Right lung (tissue), 5 donors: ENCODE measurements around the gene FBP2. TPM values are rescaled to one million over a fixed set of nuclear protein-coding genes. Genes with fewer than 3 reads are reported as not detected.

Experiments used
- polyA plus RNA-seq, 5 donors: library from polyadenylated mRNA; unstranded; fragments of 120-200 nt; gene quantifications; one replicate each; pipeline versions ENCODE4 v1.2.1 to v1.2.3, GENCODE V29; 2013; ENCODE audit warnings: inconsistent platforms in 1 of 5, low replicate concordance in 1 of 5; ENCODE audit not compliant: insufficient read length in 5 of 5, insufficient read depth in 1 of 5

Gene FBP2
- polyA plus RNA-seq, 5 donors, result 2.0 to 4.6 (median 2.4) TPM

Other genes starting within 250 kb of the FBP2 start
- gene PCAT7, start 38.7 kb downstream of the FBP2 start, polyA plus RNA-seq, result 1 to 10 TPM in 3 of 5 donors, under 1 TPM in 2; 0.46 to 1.1 (median 1.0) TPM
- 10 to 100 TPM; 18.2 to 23.9 (median 20.5) TPM for gene FBP1, start 45.7 kb upstream of the FBP2 start, polyA plus RNA-seq
- 10 to 100 TPM; 29.3 to 40.6 (median 37.4) TPM for gene AOPEP, start 132.9 kb upstream of the FBP2 start, polyA plus RNA-seq